Measurements from ENCODE around the gene KRT75.

The KRT75 gene

DNA sequence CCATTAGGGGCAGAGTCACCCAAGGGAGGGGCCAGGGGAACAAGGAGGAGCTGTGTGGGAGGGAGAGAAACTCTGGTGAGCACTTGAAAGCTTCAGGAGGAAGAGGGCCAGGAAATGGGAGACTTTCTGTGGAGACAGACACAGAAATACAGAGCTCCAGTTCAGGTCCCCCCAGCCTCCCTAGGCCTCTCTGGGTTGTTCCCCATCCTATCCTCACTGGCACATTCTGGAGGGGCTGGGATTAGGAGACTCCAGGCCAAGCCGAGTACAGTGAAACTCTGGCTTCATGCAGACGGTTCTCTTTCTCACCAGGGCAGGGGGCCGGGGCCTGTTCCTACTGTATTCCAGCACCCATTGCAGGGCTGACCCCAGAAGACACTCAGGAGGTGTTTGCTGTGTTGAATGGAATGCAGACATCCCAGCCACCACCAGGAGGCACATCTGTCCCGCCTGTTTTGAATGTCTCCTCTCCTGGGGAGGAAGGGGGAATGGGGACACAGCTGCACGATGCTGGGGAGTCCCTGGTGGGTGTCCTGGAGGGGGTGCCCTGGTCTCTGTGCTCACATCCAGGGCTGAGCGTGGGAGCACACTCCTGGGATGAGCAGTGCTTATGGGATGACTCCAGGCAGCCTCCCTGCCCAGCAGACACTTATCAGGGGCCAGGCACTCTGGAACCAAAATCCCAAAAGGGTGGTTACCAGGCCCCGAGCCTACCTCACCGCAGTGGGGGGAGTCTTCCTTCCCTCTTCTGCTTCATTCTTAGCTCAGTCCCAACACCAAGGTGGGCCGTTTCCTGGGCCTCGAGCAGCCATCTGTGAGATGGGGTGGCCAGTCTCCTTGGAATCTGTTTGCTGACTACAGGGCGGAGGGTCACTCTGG is 43.2 kb downstream of the KRT75 start:
- DNase-seq: no peak

- no peak for DNase-seq
Observed at GRCh38 chr12:52389313-52390207, 44.6 kb downstream of the KRT75 start.

- no peak for DNase-seq
Observed at GRCh38 chr12:52387859-52388258, 46.3 kb downstream of the KRT75 start.

GRCh38 chr12:52385226-52385702 is 48.9 kb downstream of the KRT75 start, which contains the start of gene KRT84:
Gene KRT84 (minus strand): TSS chr12:52385652. CDS start chr12:52385585, 67 bp downstream.
- DNase-seq: no peak

DNA sequence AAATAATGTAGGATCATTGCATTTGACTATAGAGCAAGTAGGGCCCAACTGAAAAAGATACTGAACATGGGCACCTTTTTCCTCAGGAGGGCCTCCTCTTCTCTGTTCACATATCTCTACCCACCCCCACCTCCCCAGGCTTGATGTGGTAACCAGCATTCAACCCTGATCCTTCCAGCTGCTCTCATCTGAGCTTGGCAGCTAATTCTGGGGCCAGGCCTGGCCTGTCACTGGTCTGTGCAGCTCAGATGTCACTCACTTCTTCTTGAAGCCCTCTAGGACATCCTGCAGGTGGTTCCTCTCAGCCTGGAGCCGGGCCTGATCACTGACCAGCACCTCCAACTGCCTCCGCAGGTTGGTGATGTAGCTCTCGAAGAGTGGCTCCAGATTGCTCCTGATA is 50.8 kb downstream of the KRT75 start:
- no peak for DNase-seq

GRCh38 chr12:52382854-52383253 is 51.3 kb downstream of the KRT75 start:
- no peak for DNase-seq

GRCh38 chr12:52381206-52381605 is 53.0 kb downstream of the KRT75 start:
- DNase-seq: no peak

DNA sequence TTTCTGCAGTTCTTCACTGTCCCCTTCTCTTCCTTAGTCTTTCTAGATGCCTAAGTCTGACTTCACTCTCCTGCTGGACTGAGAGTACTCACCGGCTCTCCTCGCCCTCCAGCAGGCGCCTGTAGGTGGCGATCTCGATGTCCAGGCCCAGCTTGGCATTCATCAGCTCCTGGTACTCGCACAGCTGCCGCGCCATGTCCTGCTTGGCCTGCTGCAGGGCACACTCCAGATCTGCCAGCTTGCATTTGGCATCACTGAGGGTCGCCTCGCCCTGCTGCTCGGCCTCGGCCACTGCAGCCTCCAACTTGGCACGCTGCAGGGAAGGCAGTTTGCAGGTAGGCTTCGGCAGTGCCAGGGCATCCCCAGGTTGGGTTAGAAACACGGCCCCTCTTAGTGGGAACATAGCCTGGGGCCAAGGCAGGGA is 53.9 kb downstream of the KRT75 start:
- no peak for DNase-seq

DNA sequence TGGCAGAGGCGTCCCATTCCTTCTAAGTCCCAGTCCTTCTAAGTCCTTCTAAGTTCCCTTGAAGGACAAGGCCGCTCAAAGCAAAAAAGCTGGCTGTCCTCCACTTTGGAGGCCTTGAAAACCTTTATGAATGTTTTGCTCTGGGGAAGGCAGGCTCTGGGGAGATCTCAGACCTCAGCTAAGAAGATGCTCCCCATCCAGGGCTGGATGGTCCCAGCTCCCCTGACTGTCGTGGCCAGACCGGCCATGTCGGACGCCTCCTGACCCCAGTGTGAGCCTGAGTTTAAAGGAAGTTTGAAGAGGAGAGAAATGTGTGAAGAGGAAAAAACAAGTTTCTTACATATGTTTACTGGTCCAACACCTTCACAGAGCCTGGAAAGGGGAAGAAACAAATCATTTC is 54.6 kb downstream of the KRT75 start:
- no peak for DNase-seq

GRCh38 chr12:52378091-52378490 is 56.1 kb downstream of the KRT75 start:
- no peak for DNase-seq

DNA sequence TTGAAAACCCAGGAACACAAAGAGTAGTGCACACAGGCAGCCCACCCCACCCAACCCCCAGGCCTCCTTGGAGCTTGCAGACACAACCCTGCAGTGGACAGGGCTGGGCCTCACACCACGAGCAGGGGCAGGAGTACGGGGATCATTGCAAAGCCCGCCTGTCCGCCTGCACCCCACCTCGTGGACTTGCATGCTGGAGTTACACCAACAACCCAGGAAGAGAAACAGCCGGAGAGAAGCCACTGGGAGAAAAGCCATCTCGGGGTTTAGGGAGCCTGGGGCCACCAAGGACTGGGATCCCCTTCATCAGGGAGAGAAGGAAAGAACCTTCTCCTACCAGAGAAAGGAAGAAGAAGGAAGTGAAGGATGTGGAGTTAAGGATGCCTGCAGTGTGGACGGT is 56.9 kb downstream of the KRT75 start:
- no peak for DNase-seq

Data from CD4-positive, alpha-beta T cell treated with Interleukin-4 for 4 hours (primary cell).